Nephron (organoid): ENCODE data around the gene GRAMD2A.

Experiments
- H3K27ac Mint-ChIP-seq, 3 experiments: 2 replicates each; pipeline ENCODE4 v1.8.0; 2020; ENCODE audit warnings: mixed read lengths in 3 of 3, mild to moderate bottlenecking in 2 of 3, moderate library complexity in 1 of 3
- H3K27me3 Mint-ChIP-seq: 2 replicates; pipeline ENCODE4 v1.8.0; 2021; ENCODE audit warnings: low read depth, mild to moderate bottlenecking, moderate library complexity, mixed read lengths
- H3K36me3 Mint-ChIP-seq: 2 replicates; pipeline ENCODE4 v1.8.0; 2020; ENCODE audit warnings: low read depth, mixed read lengths
- H3K4me1 Mint-ChIP-seq: 2 replicates; pipeline ENCODE4 v1.8.0; 2020; ENCODE audit warnings: mixed read lengths
- H3K4me3 Mint-ChIP-seq, 3 experiments: 2 replicates each; pipeline ENCODE4 v1.8.0; 2020; ENCODE audit warnings: mild to moderate bottlenecking in 3 of 3, mixed read lengths in 3 of 3, moderate library complexity in 2 of 3
- H3K9me3 Mint-ChIP-seq: 2 replicates; pipeline ENCODE4 v1.8.0; 2020; ENCODE audit warnings: mixed read lengths
- TF ChIP-seq, protein P1 (sequence below), 3 experiments: fragments of 200-600 bp; sonication (generic); IDR thresholded peaks; one replicate each; pipeline ENCODE4 v1.5.0; 2021; ENCODE audit warnings: antibody characterized with exemption in 3 of 3; ENCODE audit not compliant: unreplicated experiment in 3 of 3

Gene GRAMD2A

DNA sequence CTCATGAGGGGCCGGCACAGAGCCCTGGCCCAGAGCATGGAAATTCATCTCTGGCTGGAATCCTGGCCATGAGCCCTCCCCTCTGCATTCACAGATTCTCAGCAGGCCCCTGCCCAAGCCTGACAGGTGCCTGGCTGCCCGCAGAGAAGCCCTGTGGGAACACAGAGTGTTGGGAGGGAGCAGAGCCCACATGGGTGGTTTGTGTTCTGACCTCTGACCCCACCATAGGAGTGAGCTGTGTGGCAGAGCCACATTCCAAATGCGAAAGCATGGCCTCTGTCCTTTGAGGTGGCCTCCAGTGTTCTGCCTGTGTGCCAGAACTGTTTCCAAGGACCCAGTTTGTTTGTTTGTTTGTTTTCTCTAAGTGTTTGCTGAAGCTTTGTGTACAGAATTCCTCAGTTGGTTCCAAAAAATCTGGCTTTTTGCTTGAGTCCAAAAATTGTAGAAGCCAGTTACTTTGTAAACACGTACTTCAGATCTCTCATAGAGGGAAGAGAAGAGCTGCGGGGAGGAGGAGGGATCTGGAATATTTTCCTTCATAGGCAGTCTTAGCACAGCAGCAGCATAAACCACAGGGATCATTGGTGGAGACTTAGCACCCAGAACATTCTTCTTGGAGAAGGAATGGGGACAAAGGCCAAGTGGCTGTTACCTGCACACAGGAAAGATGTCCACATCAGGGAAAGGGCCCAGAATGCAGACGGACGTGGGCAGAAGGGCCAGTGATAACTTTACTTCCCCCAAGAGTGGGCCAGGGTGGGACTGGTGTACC is 36.0 kb downstream of the GRAMD2A start:
- H3K4me3 Mint-ChIP-seq = no peak overlapping the region
- no peaks in the 10 kb centered on the region for H3K27me3 Mint-ChIP-seq
- peak overlapping the region in 1 of 3 experiments; percentile 8 for H3K27ac Mint-ChIP-seq
- TF ChIP-seq, protein P1, sequence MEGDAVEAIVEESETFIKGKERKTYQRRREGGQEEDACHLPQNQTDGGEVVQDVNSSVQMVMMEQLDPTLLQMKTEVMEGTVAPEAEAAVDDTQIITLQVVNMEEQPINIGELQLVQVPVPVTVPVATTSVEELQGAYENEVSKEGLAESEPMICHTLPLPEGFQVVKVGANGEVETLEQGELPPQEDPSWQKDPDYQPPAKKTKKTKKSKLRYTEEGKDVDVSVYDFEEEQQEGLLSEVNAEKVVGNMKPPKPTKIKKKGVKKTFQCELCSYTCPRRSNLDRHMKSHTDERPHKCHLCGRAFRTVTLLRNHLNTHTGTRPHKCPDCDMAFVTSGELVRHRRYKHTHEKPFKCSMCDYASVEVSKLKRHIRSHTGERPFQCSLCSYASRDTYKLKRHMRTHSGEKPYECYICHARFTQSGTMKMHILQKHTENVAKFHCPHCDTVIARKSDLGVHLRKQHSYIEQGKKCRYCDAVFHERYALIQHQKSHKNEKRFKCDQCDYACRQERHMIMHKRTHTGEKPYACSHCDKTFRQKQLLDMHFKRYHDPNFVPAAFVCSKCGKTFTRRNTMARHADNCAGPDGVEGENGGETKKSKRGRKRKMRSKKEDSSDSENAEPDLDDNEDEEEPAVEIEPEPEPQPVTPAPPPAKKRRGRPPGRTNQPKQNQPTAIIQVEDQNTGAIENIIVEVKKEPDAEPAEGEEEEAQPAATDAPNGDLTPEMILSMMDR (IDR thresholded peaks at IDR 0.05; ENCODE audit: unreplicated experiment in 3 of 3) = no peak
- no peaks in the 10 kb centered on the region for H3K36me3 Mint-ChIP-seq
- peaks cover 6% of the 10 kb centered on the region for H3K4me1 Mint-ChIP-seq
- H3K9me3 Mint-ChIP-seq = no peaks in the 10 kb centered on the region

DNA sequence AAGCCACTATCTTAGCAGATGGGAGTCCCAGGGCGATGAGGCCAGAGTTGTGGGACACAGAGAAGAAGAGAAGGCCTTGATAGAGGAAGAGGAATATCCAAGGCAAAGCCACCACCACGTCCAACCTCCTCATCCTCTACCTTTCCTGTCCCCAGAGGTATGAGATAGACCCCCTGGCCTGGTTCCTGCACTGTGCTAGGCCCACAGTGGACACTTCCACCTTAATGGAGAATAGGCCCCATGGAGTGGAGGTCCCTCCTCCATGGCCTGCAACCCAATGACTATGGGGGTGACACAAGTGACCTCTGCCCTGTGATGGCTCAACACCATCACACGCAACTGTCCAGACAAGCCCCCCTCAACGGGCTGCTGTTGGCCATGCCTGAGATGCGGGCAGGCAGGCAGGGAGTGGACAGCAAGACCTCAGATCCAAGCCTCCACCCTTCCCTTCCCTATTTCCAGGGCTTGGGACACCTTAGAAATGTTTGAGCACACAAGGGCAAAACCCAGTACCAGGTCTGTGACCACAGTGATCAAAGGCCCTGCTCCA is 36.8 kb downstream of the GRAMD2A start:
- Mint-ChIP-seq H3K36me3 (no peaks in the 10 kb centered on the region), H3K27me3 (no peaks in the 10 kb centered on the region), H3K4me1 (peaks cover 7% of the 10 kb centered on the region), H3K27ac (no peak overlapping the region), H3K9me3 (no peaks in the 10 kb centered on the region), H3K4me3 (no peak overlapping the region)
- TF ChIP-seq, protein P1 (IDR thresholded peaks at IDR 0.05; ENCODE audit: unreplicated experiment in 3 of 3) = no peak

DNA sequence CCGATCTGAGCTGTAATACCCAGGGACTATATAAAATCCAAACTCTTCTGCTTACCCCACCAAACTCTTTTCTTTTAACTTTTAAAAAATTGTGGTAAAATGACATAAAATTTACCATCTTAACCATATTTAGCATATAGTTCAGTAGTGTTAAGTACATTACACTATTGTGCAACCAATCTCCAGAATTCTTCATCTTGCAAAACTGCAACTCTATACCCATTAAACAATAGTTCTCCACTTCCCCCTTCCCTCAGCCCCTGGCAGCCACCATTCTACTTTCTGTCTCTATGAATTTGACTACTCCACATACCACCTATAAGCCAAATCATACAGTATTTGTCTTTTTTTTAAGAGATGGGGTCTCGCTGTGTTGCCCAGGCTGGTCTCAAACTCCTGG is 40.7 kb downstream of the GRAMD2A start:
- Mint-ChIP-seq H3K36me3 (no peaks in the 10 kb centered on the region), H3K27me3 (no peaks in the 10 kb centered on the region), H3K9me3 (no peaks in the 10 kb centered on the region), H3K4me1 (peaks cover 21% of the 10 kb centered on the region), H3K27ac (no peak overlapping the region), H3K4me3 (peak overlapping the region in 2 of 3 experiments; percentile 11 to 60)
- TF ChIP-seq, protein P1 (IDR thresholded peaks at IDR 0.05; ENCODE audit: unreplicated experiment in 3 of 3) = no peak

DNA sequence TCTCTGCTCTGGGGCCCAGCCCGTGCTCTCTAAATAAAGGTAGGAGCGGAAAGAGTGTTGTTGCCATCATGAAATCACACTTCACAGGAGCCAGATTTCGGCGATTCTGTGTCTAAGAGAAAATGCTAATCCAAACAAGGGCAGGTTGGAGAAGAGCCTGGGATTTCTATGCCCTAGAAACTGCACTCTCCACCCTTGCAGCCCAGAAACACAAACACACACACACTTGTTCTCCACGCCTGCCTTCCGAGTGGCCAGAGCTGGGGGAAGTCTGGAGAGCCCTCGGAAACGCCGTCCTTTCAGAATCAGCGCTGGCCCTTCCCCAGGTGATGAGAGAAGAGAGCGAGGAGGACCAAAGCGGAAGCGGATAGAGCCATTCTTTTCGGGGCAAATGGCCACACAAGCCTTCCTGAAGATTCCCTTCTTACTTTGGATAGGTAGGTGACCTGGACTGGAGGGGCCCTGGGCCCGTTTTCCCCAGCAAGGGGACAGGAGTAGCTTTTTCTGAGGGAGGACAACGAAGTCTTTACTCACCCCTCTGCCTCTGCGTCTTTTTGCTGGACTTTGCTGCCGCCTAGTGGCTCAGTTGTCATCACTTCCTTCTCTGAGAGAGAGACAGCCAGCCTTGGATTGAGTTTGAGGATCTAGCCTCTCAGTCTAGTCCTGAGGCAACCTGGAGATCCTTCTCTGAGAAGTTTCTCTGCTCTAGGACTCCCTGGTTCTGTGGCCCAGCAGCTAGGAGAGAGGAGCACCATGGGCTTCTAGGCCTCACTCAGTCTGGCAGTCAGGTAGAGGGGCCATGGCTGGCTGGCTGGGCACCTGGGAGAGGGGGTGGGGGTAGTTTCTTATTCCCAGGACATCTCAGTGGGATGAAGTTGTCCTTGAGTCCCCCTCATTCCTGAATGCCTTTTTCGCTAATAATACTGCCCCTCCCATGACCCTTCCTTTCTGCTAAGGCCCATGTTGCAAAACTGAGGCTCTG is 41.7 kb downstream of the GRAMD2A start:
- Mint-ChIP-seq H3K27me3 (no peaks in the 10 kb centered on the region), H3K36me3 (no peaks in the 10 kb centered on the region), H3K4me3 (peak overlapping the region; percentile 73 to 80 (median 77)), H3K27ac (peak overlapping the region; percentile 82 to 97 (median 92)), H3K4me1 (peaks cover 15% of the 10 kb centered on the region), H3K9me3 (no peaks in the 10 kb centered on the region)
- TF ChIP-seq, protein P1 (IDR thresholded peaks at IDR 0.05; ENCODE audit: unreplicated experiment in 3 of 3) = peak; percentile 79 to 90 (median 83)

DNA sequence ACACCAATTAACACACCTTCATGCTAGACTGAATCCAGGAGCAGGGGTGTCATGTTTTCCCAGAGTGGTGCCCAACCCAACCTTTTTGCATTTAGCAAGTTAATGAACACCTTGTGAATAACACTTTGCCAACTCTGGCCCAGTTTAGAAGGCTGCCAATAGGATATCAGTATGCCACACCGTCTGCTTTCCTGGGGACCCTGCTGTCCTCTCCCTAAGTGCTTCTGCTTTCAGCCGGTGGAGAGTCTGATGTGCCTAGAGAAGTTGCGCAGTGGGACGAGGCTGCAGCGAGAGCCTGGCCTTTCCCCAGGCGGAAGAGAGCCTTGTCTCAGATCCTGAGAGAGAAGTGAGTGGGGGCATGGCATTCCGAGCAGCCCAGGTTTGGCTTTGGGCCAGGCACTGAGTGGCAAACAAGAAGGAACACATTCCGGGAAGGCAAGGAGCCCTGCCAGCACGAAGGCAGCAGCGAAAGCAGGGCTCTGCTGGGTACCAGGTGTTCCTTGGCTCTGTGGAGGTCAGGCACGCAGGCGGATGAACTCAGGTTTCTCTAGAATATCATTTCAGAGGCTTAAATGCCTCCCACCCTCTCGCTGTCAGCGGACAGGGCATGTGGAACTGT is 42.5 kb downstream of the GRAMD2A start:
- peak overlapping the region; percentile 82 to 97 (median 92) for H3K27ac Mint-ChIP-seq
- no peaks in the 10 kb centered on the region for H3K9me3 Mint-ChIP-seq
- TF ChIP-seq, protein P1 (IDR thresholded peaks at IDR 0.05; ENCODE audit: unreplicated experiment in 3 of 3) = no peak
- H3K36me3 Mint-ChIP-seq = no peaks in the 10 kb centered on the region
- H3K27me3 Mint-ChIP-seq = no peaks in the 10 kb centered on the region
- H3K4me1 Mint-ChIP-seq = peaks cover 15% of the 10 kb centered on the region
- peak overlapping the region; percentile 73 to 80 (median 77) for H3K4me3 Mint-ChIP-seq
